Transverse colon (tissue), 4 donors: Measurements from ENCODE around the gene TBCK. TPM values are rescaled to one million over a fixed set of nuclear protein-coding genes. Genes with fewer than 3 reads are reported as not detected.

Experiments used
- DNase-seq: peaks from one replicate; pipeline ENCODE4 v3.0.0-alpha.2; 2019
- H3K27ac ChIP-seq, 4 donors: fragments of 200-600 bp; sonication (generic); 2 replicates each; pipeline ENCODE4 v1.5.1; 2016 to 2018; ENCODE audit warnings: inconsistent platforms in 4 of 4
- H3K27me3 ChIP-seq: fragments of 200-600 bp; sonication (generic); 2 replicates; pipeline ENCODE4 v1.5.1; 2017; ENCODE audit warnings: inconsistent platforms
- H3K36me3 ChIP-seq, 4 donors: fragments of 200-600 bp; sonication (generic); 2 replicates each; pipeline ENCODE4 v1.5.1; 2017 to 2019; ENCODE audit warnings: inconsistent platforms in 4 of 4
- H3K4me1 ChIP-seq, 4 donors: fragments of 200-600 bp; sonication (generic); 2 replicates each; pipeline ENCODE4 v1.5.1; 2017 to 2020; ENCODE audit warnings: inconsistent platforms in 4 of 4
- H3K4me3 ChIP-seq, 4 donors: fragments of 200-600 bp; sonication (generic); 1 replicate in 1 of 4; 2 replicates in 3 of 4; pipeline versions ENCODE4 v1.5.1 to v1.6.1; 2017 to 2019; ENCODE audit warnings: inconsistent platforms in 4 of 4
- H3K9me3 ChIP-seq, 2 donors: fragments of 200-600 bp; sonication (generic); 2 replicates each; pipeline ENCODE4 v1.5.1; 2017 to 2019; ENCODE audit warnings: inconsistent platforms in 2 of 2
- EP300 ChIP-seq: sonication (generic); formaldehyde crosslinking; IDR thresholded peaks from one replicate; pipeline ENCODE4 v1.6.1; 2017; ENCODE audit warnings: antibody characterized with exemption, low read depth
- POLR2A ChIP-seq: fragments of 450-650 bp; IDR thresholded peaks from one replicate; pipeline ENCODE4 v1.6.1; 2016; ENCODE audit warnings: antibody characterized with exemption, mild to moderate bottlenecking, moderate library complexity
- POLR2AphosphoS5 ChIP-seq, 3 donors: sonication (generic); formaldehyde crosslinking; IDR thresholded peaks; one replicate each; pipeline ENCODE4 v1.6.1; 2016; ENCODE audit warnings: antibody characterized with exemption in 3 of 3
- WGBS, 2 donors: methylation state at CpG; one replicate each; pipeline ENCODE4 v1.1.5; 2018; ENCODE audit warnings: low coverage in 1 of 2; 5-methylcytosine and 5-hydroxymethylcytosine counted together
- in situ Hi-C, 4 donors: fragments of 200-750 bp; cut with MboI; loops; one replicate each; pipeline versions ENCODE4 v1.15.0 to v1.15.1; 2017; ENCODE audit warnings: low sequenced_read_pairs in 3 of 4, low pct_ligation_motif_present in 1 of 4, low pct_unique_long_range_greater_than_20kb in 1 of 4
- intact Hi-C: fragments of 100-400 bp; cut with DNase I; formaldehyde crosslinking; loops from one replicate; pipeline ENCODE4 v1.15.1; 2023; ENCODE audit warnings: low total_unique reads
- total RNA-seq, 4 donors: library from RNA; depleted of rRNA; stranded (reverse); fragments of >200 nt; gene quantifications; one replicate each; pipeline ENCODE4 v1.1.0, GENCODE V29; 2016
- TF ChIP-seq, protein P1 (sequence below), 5 experiments: fragments of 200-600 bp in 3 of 5; fragments of 450-650 bp in 2 of 5; sonication (generic) in 3 of 5; IDR thresholded peaks; 1 replicate in 2 of 5; 2 replicates in 3 of 5; pipeline ENCODE4 v1.5.1; 2016 to 2017; ENCODE audit warnings: antibody characterized with exemption in 5 of 5, inconsistent platforms in 3 of 5, mild to moderate bottlenecking in 2 of 5, moderate library complexity in 1 of 5

Gene TBCK
- total RNA-seq, 4 donors from 2014 or later, result 31.0 to 82.7 (median 51.4) TPM

DNA sequence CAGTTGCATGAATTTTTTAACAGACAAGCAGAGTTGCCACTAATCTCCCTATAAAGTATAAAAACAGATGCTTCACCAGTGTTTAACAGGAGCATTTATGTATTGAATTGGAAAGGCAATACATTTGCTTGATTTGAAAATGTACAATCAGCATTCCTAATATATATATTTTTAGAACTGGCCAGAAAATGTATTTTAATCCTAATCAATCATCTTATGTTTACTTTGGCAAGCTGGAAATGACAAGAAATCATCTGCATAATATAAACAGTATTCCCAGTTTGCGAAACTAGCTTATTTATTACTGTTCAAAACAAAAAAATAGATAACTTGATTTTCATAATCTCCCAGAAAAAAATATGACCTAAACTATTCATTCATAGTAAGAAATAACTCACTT lies 123.9 kb downstream of the TBCK start:
- WGBS, 2 donors, result 83 to 92% methylated on average over 1 of the region's 1 CpG
- Histone ChIP-seq H3K4me1 (peaks cover 0 to 4% (median 0%) of the 10 kb centered on the region in 4 donors), H3K27ac (no peak overlapping the region), H3K36me3 (peaks cover 0 to 18% (median 5%) of the 10 kb centered on the region in 4 donors), H3K4me3 (no peak overlapping the region), H3K27me3 (no peaks in the 10 kb centered on the region), H3K9me3 (no peaks in the 10 kb centered on the region)
- intact Hi-C loops, result no loop called here
- in situ Hi-C loops, result no loop called here
- no peak for TF ChIP-seq EP300
- DNase-seq, result no peak

DNA sequence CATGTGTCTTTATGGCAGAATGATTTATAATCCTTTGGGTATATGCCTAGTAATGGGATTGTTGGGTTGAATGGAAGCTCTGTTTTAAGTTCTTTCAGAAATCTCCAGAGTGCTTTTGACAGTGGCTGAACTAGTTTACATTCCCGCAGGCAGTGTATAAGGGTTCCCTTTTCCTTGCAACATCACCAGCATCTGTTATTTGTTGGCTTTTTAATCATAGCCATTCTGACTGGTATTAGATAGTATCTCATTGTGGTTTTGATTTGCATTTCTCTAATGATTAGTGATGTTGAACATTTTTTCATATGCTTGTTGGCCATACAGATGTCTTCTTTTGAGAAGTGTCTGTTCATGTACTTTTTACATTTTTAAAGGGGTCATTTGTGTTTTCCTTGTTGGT lies 129.8 kb downstream of the TBCK start:
- Histone ChIP-seq H3K4me3 (no peak overlapping the region), H3K9me3 (no peaks in the 10 kb centered on the region), H3K27me3 (no peaks in the 10 kb centered on the region), H3K27ac (no peak overlapping the region), H3K36me3 (peaks cover 0 to 19% (median 2%) of the 10 kb centered on the region in 4 donors), H3K4me1 (no peaks in the 10 kb centered on the region)
- TF ChIP-seq EP300 (no peak), POLR2A (no peak), POLR2AphosphoS5 (IDR thresholded peaks at IDR 0.05) (no peak)
- TF ChIP-seq, protein P1, sequence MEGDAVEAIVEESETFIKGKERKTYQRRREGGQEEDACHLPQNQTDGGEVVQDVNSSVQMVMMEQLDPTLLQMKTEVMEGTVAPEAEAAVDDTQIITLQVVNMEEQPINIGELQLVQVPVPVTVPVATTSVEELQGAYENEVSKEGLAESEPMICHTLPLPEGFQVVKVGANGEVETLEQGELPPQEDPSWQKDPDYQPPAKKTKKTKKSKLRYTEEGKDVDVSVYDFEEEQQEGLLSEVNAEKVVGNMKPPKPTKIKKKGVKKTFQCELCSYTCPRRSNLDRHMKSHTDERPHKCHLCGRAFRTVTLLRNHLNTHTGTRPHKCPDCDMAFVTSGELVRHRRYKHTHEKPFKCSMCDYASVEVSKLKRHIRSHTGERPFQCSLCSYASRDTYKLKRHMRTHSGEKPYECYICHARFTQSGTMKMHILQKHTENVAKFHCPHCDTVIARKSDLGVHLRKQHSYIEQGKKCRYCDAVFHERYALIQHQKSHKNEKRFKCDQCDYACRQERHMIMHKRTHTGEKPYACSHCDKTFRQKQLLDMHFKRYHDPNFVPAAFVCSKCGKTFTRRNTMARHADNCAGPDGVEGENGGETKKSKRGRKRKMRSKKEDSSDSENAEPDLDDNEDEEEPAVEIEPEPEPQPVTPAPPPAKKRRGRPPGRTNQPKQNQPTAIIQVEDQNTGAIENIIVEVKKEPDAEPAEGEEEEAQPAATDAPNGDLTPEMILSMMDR (IDR thresholded peaks at IDR 0.05), result no peak
- WGBS, 2 donors, result 96 to 100% methylated on average over 1 of the region's 1 CpG
- no peak for DNase-seq
- in situ Hi-C loops, result no loop called here
- intact Hi-C loops, result no loop called here

DNA sequence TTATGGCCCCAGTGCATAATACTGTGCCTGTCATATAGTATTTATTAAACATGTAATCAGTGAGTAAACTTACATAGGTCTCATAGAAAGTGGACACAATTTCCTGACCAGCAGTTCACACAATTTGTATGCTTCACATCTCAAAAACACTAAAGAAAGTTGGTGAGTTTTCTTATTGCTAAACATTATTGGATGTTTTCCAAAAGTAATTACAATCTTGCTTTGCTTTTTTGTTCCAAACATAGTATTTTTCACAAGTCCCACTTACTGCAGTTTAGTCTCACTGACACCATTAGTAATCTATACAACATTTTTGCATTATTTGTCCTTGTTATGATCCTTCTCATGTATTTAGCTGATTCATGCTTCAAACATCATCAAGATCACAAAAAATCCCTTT lies 132.5 kb downstream of the TBCK start:
- H3K4me1 ChIP-seq, result no peaks in the 10 kb centered on the region
- H3K27me3 ChIP-seq, result no peaks in the 10 kb centered on the region
- DNase-seq, result no peak
- in situ Hi-C loops, result no loop called here
- intact Hi-C loops, result no loop called here
- H3K36me3 ChIP-seq, result peaks cover 0 to 18% (median 2%) of the 10 kb centered on the region in 4 donors
- H3K27ac ChIP-seq, result no peak overlapping the region
- H3K9me3 ChIP-seq, result no peaks in the 10 kb centered on the region
- TF ChIP-seq, protein P1 (IDR thresholded peaks at IDR 0.05), result no peak
- TF ChIP-seq POLR2AphosphoS5 (IDR thresholded peaks at IDR 0.05), result no peak
- TF ChIP-seq EP300, result no peak
- TF ChIP-seq POLR2A, result no peak
- H3K4me3 ChIP-seq, result no peak overlapping the region

DNA sequence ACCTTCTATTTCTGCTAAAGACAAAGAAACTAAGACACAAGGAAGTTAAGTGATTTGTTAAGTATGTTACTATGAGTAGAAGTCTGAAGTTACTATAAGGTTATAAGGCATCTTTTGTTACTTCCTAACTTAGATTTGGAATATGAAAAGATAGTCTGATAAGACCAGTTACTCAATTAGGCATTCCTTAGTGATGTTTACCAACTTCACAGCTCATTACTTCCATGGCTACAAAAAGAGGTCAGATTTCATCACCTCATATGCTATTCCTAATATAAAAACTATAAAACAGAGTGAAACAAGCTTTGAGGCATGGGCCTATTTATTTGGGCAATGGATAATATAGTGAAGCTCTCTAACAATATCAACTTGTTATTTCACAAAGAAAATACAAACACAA lies 143.1 kb downstream of the TBCK start:
- TF ChIP-seq POLR2A, result no peak
- TF ChIP-seq, protein P1 (IDR thresholded peaks at IDR 0.05), result no peak
- no peak for TF ChIP-seq EP300
- TF ChIP-seq POLR2AphosphoS5 (IDR thresholded peaks at IDR 0.05), result no peak
- intact Hi-C loops, result no loop called here
- Histone ChIP-seq H3K36me3 (peaks cover 0 to 10% (median 3%) of the 10 kb centered on the region in 4 donors), H3K9me3 (no peaks in the 10 kb centered on the region), H3K4me1 (no peaks in the 10 kb centered on the region), H3K27ac (no peak overlapping the region), H3K4me3 (no peak overlapping the region), H3K27me3 (no peaks in the 10 kb centered on the region)
- DNase-seq, result no peak
- in situ Hi-C loops, result no loop called here

DNA sequence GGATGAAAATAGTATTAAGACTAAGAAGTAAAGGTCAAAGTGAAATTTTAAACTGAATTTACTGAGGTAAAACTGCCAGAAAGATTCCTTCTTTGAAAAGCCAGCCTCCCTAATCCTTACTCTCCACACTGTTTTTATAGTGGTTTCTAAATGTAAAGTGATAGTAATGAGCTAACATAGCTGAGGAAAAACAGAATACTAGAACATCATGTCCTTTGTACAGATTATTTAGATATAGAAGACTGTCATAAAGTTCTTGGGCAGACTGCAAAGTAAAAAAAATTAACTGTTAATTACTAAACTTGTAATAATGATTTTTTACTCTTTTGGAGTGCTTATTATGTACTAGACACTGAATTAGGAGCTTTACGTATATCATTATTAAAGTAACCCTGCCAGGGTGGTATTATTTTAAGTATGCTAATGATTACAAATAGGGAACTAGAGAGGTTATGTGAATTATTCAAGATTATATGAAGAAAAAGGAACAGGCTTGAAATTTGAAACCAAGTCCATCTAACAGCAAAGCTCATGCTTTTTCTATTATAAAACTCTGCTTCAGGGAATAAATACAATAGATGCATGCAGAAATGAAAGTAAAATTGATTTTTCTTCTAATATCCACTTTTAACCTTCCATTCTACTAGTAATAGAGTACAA lies 150.5 kb downstream of the TBCK start:
- WGBS, 2 donors, result 84 to 87% methylated on average over 1 of the region's 1 CpG
- peaks cover 0 to 6% of the 10 kb centered on the region in 2 donors for H3K9me3 ChIP-seq
- intact Hi-C loops, result no loop called here
- no peaks in the 10 kb centered on the region for H3K27me3 ChIP-seq
- no peak overlapping the region for H3K4me3 ChIP-seq
- no peak for DNase-seq
- TF ChIP-seq POLR2A (no peak), POLR2AphosphoS5 (IDR thresholded peaks at IDR 0.05) (no peak), EP300 (no peak)
- TF ChIP-seq, protein P1 (IDR thresholded peaks at IDR 0.05), result no peak
- H3K4me1 ChIP-seq, result peaks cover 0 to 8% (median 3%) of the 10 kb centered on the region in 4 donors
- peaks cover 0 to 31% (median 10%) of the 10 kb centered on the region in 4 donors for H3K36me3 ChIP-seq
- no peak overlapping the region for H3K27ac ChIP-seq
- in situ Hi-C loops, result no loop called here
